Measurements from ENCODE around the gene CFAP45.

The CFAP45 gene

DNA sequence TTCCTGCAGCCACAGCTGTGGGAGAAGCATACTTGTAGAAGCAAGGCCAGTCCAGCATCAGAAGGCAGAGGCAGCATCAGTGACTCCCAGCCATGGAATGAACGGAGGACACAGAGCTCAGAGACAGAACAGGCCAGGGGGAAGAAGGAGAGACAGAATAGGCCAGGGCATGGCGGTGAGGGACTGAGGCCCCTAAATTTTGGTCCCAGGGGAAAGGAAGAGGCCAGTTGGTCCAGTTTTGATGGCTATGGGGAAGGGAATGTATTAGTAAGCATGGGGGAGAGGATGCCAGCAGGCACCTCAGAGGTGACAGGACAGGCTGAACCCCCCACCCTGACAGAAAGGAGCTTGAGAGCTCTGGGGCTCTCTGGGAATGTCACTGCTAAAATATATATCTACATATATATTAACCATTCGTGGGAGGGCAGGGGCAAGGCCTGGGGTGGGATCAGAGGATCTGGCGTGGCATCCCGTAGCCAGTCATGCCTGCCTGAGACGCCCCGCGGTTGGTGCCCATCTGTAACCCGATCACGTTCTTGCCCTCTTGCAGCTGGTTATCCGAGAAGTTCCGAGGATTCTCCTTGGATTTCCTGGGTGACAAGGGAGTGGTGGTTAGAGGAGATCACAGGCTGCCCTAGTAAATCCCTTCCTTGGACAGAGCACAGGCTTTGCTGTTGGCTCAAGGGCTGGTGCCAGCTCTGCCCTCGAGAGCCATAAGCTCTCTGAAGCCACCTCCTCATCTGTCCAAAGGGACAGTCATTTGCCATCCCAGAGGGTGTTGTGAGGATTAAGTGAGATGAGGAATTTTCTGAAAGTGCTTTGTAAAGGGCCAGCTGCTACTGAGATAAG lies 18.6 kb upstream of the CFAP45 start:
- TF ChIP-seq CTCF (IDR thresholded peaks at IDR 0.05; ENCODE audit: low read depth, low read length, missing control alignments), result no peak
- no peak overlapping the region for H3K4me3 ChIP-seq (ENCODE audit: low read depth, low read length)
- no peak for DNase-seq (ENCODE audit: low read depth)

GRCh38 chr1:159917533-159918351 lies 17.8 kb upstream of the CFAP45 start:
- no peak for TF ChIP-seq CTCF (IDR thresholded peaks at IDR 0.05; ENCODE audit: low read depth, low read length, missing control alignments)
- H3K4me3 ChIP-seq (ENCODE audit: low read depth, low read length), result no peak overlapping the region
- DNase-seq (ENCODE audit: low read depth), result no peak

DNA sequence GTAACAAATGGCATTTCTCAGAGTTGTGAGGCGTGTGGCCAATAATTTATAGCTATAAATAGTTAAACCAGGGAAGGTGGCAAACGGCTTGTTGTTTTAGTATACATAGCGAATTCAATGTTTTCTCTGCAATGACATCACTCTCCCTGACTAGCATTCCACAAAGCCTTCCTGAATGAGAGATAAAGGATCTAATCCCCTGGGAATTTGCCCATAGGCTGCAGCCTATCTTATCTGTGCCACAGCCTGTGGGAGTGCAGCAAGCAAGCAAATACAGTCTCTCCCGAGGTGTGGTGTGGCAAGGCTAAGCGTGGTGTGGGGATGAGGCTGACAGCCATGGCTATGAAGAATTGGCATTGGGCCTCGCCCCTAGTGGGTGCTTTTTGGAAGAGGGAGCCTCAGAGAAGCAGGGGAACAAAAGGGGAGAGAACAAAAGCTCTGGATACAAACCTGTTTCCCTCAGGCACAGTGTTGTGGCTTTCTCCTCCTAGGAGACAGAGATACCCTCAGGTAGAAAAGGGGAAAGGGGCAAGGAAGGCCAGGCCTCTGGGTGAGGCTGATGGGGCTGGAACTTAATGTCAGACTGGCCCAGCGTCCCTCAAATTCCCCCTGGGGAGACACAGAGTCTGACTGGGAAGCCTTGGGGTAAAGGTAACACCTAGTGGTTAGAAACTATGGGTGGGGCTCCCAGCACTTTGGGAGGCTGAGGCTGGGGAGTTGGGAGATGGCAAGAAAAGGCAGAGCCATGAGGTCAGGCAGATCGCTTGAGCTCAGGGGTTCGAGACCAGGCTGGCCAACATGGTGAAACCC lies 16.5 kb upstream of the CFAP45 start:
- H3K4me3 ChIP-seq (ENCODE audit: low read depth, low read length), result no peak overlapping the region
- TF ChIP-seq CTCF (IDR thresholded peaks at IDR 0.05; ENCODE audit: low read depth, low read length, missing control alignments), result no peak
- no peak for DNase-seq (ENCODE audit: low read depth)

- no peak overlapping the region for H3K4me3 ChIP-seq (ENCODE audit: low read depth, low read length)
- no peak for TF ChIP-seq CTCF (IDR thresholded peaks at IDR 0.05; ENCODE audit: low read depth, low read length, missing control alignments)
These were observed 15.7 kb upstream of the CFAP45 start for GRCh38 chr1:159915571-159916241.

DNA sequence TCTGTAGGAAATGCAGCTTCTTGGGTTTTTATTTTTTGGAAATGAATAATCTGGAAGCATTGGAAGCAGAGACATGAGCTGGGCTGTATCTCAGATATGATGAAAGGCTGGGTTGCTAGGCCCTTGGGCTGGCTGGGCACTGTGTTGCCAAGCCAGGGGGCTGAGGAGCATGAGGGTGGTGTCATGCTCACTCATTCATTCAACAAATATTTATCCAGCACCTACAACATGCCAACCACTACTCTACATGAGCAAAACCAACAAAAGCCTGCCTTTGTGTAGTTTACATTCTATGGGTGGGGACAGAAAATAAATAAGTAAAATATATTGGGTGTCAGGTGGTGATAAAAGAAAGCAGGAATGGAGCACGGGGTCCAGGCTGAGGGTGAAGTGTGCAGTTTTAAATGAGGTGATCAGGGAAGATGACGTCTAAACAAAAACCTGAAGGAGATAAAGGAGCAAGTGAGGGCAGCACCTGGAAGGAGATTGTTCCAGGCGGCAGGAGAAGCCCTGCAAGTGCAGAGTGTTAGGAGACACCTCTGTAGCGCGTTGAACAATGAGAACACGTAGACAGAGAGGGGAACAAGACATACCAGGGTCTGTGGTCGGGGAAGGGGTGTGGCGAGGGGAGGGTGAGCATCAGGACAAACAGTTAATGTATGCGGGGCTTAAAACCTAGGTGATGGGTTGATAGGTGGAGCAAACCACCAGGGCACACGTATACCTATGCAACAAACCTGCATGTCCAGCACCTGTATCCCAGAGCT lies 14.5 kb upstream of the CFAP45 start:
- no peak for DNase-seq (ENCODE audit: low read depth)
- TF ChIP-seq CTCF (IDR thresholded peaks at IDR 0.05; ENCODE audit: low read depth, low read length, missing control alignments), result no peak
- H3K4me3 ChIP-seq (ENCODE audit: low read depth, low read length), result no peak overlapping the region

More at GRCh38 chr1:159915571-159916241, 15.7 kb upstream of the CFAP45 start:
- DNase-seq (ENCODE audit: low read depth), result no peak

All from GM12864 (cell line).